HL-60 (cell line): ENCODE measurements around the gene BNC1.

Experiments
- DNase-seq, 2 experiments: peaks; one replicate each; pipeline ENCODE4 v3.0.0-alpha.2; 2010 to 2020; ENCODE audit warnings: low read depth in 1 of 2, low spot score in 1 of 2
- H3K27ac ChIP-seq: fragments of 250-450 bp; sonication (Bioruptor Pico); replicated peaks from 2 replicates; pipeline ENCODE4 v1.5.1; 2020; ENCODE audit warnings: mild to moderate bottlenecking, moderate library complexity
- H3K27me3 ChIP-seq: fragments of 250-450 bp; sonication (Bioruptor Pico); 2 replicates; pipeline ENCODE4 v1.5.1; 2021; ENCODE audit warnings: mild to moderate bottlenecking, moderate library complexity; ENCODE audit not compliant: insufficient read depth, poor library complexity, severe bottlenecking
- H3K4me3 ChIP-seq: replicated peaks from 2 replicates; pipeline ENCODE4 v1.5.1; 2011; ENCODE audit warnings: mild to moderate bottlenecking, control low read depth, low read length; ENCODE audit not compliant: insufficient read depth
- CTCF ChIP-seq: IDR thresholded peaks from one replicate; pipeline ENCODE4 v1.5.1; 2011; ENCODE audit warnings: low read length, control low read depth, inconsistent platforms; ENCODE audit not compliant: insufficient read depth
- GABPA ChIP-seq: IDR thresholded peaks from 2 replicates; pipeline ENCODE4 v1.6.1; 2012; ENCODE audit warnings: low read depth
- POLR2AphosphoS5 ChIP-seq: IDR thresholded peaks from 2 replicates; pipeline ENCODE4 v1.6.1; 2012; ENCODE audit warnings: low read depth
- SPI1 ChIP-seq: IDR thresholded peaks from 2 replicates; pipeline ENCODE4 v1.6.1; 2012; ENCODE audit warnings: low read depth, mild to moderate bottlenecking, borderline replicate concordance
- long read RNA-seq: library from polyadenylated mRNA; unstranded; transcript quantifications from one replicate; pipeline ENCODE4 v2.0.0, GENCODE V29; 2020
- TF ChIP-seq, protein P1 (sequence below): IDR thresholded peaks from 2 replicates; pipeline ENCODE4 v1.6.1; 2012; ENCODE audit warnings: low read depth; ENCODE audit not compliant: insufficient replicate concordance

Gene BNC1
- long read RNA-seq: 0 reads

GRCh38 chr15:83284559-83285283, at the start of gene BNC1:
TSS of gene BNC1 (minus strand) at chr15:83284664. CDS start at chr15:83284628, 36 bp downstream.
- DNase-seq: no peak
- no peak within 1 kb of the TSS for H3K4me3 ChIP-seq
- TF ChIP-seq, protein P1, sequence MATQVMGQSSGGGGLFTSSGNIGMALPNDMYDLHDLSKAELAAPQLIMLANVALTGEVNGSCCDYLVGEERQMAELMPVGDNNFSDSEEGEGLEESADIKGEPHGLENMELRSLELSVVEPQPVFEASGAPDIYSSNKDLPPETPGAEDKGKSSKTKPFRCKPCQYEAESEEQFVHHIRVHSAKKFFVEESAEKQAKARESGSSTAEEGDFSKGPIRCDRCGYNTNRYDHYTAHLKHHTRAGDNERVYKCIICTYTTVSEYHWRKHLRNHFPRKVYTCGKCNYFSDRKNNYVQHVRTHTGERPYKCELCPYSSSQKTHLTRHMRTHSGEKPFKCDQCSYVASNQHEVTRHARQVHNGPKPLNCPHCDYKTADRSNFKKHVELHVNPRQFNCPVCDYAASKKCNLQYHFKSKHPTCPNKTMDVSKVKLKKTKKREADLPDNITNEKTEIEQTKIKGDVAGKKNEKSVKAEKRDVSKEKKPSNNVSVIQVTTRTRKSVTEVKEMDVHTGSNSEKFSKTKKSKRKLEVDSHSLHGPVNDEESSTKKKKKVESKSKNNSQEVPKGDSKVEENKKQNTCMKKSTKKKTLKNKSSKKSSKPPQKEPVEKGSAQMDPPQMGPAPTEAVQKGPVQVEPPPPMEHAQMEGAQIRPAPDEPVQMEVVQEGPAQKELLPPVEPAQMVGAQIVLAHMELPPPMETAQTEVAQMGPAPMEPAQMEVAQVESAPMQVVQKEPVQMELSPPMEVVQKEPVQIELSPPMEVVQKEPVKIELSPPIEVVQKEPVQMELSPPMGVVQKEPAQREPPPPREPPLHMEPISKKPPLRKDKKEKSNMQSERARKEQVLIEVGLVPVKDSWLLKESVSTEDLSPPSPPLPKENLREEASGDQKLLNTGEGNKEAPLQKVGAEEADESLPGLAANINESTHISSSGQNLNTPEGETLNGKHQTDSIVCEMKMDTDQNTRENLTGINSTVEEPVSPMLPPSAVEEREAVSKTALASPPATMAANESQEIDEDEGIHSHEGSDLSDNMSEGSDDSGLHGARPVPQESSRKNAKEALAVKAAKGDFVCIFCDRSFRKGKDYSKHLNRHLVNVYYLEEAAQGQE: no peak
- TF ChIP-seq CTCF: no peak
- peaks cover 53% of the 10 kb centered on the region for H3K27me3 ChIP-seq
- no peak within 1 kb of the TSS for H3K27ac ChIP-seq

DNA sequence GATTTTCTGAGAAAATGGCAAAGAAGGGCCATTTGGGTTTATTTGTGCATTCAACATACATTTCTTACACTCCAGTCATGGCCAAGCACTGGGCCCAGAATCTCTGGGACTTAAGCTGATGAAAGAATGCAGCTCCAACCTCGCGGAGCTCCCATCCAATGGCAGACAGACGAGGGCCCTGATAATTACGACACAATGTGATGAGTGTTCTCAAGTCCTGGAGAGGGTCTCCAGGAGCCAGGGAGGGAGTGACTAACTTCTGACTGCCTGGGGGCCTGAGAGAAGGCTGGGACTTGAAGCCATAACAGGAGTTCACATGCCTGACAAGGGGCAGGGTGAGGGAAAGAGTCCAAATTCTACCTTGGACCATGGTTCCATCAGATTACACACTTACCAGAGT, 42.6 kb upstream of the BNC1 start:
- DNase-seq: no peak
- no peak overlapping the region for H3K4me3 ChIP-seq
- no peaks in the 10 kb centered on the region for H3K27me3 ChIP-seq
- no peak overlapping the region for H3K27ac ChIP-seq
- TF ChIP-seq CTCF (no peak), SPI1 (no peak), GABPA (no peak), POLR2AphosphoS5 (no peak)
- TF ChIP-seq, protein P1: no peak

GRCh38 chr15:83324799-83325198, 40.3 kb upstream of the BNC1 start:
- DNase-seq: no peak
- Histone ChIP-seq H3K27me3 (no peaks in the 10 kb centered on the region), H3K27ac (no peak overlapping the region), H3K4me3 (no peak overlapping the region)
- TF ChIP-seq POLR2AphosphoS5: no peak
- TF ChIP-seq SPI1: no peak
- TF ChIP-seq CTCF: no peak
- no peak for TF ChIP-seq GABPA
- TF ChIP-seq, protein P1: no peak
